NCI-H2029 treated with DMSO at 0.1 percent for 48 hours (cell line): ENCODE results near the gene STPG2.

Experiments
- DNase-seq: peaks from one replicate; lab custom pipeline; 2025; lab: John Stamatoyannopoulos, UW

STPG2 gene

GRCh38 chr4:98093662-98094061 lies 49.6 kb downstream of the STPG2 start:
- no peak for DNase-seq

GRCh38 chr4:98092833-98093439 lies 50.3 kb downstream of the STPG2 start:
- DNase-seq = peak; percentile 1

GRCh38 chr4:98081936-98082335 lies 61.3 kb downstream of the STPG2 start:
- DNase-seq = no peak

GRCh38 chr4:98068495-98068894 lies 74.8 kb downstream of the STPG2 start:
- no peak for DNase-seq

DNA sequence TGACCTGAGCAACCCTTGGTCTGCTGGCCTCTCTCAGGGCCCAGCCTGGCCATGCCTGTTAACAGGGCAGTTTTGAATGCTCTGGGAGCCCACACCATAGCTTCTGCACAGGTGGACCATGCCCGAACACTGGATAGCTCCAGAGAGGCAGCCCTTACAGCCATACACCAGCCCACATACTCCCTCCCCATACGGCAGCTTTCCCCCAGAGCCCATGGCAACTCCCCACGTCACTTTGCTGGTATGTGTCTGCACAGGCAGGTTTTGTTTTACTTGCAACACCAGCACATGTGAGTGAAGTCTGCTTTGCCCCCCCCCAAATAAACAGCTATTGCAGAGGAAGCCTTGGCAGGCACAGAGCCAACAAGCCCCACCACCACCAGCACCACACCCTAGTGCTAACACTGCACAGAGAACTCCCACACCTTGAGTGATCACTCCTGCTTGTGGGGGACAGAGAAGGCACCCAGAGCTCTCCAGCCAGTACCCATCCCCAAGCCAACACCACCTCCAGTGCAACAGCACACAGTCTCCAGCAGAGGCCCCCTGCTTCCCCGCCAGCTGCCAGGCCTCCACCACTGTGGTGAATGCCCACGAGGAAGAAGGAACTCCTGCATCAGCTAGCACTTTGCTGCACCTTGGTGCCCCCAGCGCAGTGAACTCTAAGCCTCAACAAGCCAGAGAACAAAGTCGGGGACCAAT lies 87.3 kb downstream of the STPG2 start:
- DNase-seq = no peak

GRCh38 chr4:98046665-98047064 lies 96.6 kb downstream of the STPG2 start:
- no peak for DNase-seq

- DNase-seq = no peak
These were observed 113.2 kb downstream of the STPG2 start for GRCh38 chr4:98030059-98030458.

DNA sequence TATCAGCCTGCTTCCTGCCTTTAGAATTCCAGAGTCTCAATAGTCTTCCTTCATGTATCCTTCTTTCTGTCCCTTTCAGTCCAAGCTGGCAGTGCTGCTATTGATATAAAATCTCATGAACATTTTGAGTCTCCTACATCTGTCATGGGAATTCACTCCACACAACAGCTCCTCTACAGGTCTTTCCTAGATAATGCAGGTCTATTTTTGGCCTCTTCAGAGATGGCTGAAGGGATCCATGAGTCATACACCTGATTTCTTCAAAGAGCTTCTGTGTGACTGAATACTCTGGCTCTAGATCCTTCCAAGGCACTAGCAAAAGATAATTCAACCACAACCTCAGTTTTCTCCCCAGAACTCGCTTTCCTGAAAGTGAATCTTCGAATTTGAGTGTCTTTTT lies 115.4 kb downstream of the STPG2 start:
- DNase-seq = no peak

DNA sequence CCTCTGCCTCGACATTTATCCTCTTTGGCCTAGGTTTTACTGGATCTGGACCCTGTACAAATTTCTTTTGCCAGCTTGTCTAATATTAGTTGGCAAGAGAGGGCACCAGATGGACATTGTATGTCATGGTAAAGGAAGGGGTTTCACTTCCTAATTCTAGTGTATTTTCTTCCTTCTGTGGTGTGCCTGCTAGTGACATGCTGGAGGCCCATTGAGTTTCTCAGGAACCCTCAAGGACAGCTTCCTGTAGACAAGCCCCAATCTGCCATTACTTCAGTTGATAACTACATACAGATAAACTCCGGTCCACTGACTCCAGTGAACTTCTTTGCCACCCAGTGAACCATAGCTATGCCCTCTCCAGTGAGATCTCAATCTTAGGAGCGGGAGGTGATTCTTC lies 116.9 kb downstream of the STPG2 start:
- no peak for DNase-seq

GRCh38 chr4:98006814-98007412 lies 136.4 kb downstream of the STPG2 start:
- no peak for DNase-seq

DNA sequence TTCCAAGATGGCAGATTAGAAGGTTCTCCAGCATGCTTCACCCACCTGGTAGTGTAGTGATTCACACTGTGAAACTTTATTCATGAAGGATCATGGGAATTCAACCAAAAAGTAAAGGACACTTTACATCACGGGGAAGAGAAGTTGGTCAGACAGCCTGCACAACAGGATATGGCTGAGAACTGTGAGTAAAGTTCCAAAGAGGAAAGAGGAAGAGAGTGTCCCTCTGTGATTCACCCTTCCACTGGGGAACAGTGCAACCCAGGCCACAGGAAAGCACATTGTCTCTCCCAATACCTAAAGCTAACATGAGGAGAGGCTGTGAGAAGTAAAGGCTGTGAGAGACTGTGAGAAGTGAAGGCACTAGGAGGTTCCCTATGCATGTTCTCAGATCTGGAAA lies 137.2 kb downstream of the STPG2 start:
- DNase-seq = no peak

DNA sequence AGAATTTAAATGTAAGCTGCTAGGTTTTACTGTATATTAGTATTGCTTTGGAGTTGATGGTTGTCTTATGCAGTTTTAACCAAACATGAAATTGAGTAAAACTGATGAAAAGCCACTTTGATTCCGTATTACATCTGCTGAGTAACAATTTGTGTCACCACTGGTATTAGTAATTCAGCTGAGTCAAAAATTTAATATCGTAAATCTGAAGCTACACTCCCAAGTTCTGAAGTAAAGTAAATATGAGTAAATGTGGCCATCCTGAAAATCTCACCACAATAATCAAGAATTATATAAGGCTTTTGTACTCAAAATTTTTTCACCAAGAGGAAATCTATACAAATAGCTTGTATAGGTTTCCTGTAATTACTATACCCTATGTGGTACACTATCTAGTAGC lies 142.3 kb downstream of the STPG2 start:
- DNase-seq = no peak

- no peak for DNase-seq
These were observed 145.1 kb downstream of the STPG2 start for GRCh38 chr4:97998203-97998602.

DNA sequence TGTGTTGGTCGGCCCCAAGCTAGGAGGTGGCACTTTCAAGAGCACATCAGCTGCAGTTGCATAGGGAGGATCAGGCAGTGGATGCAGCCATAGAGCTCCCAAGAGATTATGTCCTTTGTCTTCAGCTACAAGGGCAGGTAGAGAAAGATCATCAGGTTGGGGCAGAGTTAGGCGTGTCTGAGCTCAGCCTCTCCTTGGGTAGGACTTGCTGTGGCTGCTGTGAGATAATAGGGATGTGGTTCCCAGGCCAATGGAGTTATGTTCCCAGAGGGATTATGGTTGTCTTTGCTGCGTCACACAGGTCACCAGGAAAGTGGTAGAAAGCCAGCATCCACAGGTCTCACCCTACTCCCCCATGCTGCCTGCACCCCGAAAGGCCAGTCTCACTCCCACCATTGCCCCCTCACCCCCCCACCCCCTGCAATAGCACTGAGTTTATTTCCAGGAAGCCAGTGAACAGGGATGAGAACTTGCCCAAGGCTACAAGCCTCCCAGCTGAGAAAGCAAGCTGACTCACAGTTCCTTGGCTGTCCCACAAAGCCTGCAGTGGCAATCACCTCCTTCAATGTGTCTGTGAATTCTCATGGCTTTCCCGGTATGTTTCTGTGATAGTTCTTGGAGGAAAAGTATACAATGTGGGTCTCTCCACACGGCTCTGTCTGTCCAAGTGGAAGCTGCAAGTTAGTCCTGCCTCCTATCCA lies 148.4 kb downstream of the STPG2 start:
- no peak for DNase-seq

- DNase-seq = no peak
These were observed 152.9 kb downstream of the STPG2 start for GRCh38 chr4:97990409-97990808.

DNA sequence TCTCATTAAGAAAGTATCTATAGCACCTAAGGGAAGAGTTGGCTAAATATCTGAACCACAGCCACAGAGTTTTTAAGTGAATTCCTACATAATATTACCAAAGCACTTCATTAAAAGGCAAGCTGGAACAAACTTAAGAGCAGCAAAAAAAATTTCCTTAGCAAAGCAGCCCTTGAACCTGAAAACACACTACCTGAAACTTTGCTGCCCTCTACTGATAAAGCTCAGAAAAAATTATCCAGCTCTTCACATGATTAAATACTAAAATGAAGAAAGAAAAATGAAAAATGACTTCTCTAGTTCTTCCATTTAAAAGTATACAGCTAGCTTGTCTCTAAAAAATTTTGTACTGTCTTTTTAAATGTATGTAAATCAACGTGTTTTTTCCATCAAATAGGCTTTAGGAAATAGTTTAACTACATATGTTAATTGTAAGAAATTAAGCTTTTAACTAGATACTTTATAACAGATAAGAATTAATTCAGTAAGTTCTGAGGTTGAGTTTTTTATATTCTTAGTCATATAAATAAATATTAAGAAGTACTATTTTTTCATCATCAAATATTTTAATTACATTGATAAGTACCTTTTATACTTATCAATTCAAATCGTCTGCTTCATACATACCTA lies 156.1 kb downstream of the STPG2 start:
- peak; percentile 32 for DNase-seq

- no peak for DNase-seq
These were observed 158.6 kb downstream of the STPG2 start for GRCh38 chr4:97984545-97985131.

DNA sequence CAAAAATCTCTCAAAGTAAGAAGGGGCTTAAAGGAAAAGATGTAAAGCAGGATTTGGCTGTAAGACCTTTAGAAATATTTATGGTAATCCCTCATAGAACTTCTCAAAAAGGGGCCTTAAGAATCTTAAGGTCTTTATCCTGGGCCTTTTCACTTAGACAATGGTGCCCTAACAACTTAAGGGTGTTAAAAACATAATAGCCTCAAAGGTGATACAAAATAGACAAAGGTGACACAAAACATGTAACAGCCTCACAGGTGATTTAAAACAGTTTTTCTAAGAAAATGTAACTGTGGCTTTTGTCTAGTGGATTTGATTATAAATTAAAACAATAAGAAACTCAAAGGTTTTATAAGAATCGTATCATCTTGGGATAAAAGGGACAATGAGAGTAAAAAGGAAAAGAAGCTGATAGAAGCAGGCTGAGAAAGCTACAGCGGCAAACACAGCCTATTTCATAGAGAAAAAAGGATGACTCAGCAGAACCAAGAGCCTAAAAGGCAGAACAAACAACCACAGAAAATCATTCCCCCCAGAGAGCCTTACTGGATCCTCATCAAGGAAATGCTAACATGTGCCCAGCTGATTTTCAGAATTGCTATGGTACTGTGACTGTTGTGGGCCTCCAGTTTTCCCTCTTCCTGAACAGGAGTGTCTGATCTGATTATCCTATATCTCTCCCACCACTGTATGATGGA lies 164.3 kb downstream of the STPG2 start:
- no peak for DNase-seq

DNA sequence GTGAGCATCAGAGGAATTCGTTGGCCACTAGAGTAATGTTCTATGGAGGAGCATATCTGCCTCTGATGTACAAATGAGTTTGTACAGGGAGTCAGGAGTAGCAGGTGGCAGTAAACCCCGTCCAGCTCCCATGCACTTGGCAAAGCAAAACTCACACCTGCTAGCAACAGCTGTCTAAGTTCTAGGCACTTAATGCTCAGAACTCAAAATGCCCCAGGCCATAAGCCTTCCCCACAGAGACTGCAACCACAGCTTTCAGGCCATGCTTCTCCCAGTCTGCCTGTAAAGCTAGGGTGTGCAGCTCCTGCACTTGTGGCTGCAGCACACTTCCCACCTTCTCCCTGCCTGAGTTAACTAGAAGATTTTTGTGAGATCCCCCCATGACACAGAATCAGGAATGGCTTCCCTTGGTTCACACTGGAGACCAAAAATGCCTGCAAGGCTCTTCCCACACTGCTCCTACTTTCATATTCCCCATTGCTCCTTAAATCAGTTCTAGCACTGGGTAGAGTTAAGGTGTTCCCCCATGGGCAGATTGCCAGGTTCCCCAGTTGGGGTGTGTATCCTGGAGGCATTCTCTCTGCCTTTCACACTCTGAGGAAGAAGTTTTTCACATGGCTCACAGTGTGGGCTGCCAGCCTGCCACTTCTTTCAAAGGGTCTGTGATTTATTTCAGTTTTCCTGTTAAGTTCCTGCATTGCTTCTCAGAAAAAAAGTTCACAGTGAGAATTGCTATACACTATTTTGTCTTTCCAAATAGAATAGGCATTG lies 189.9 kb downstream of the STPG2 start:
- no peak for DNase-seq

GRCh38 chr4:97952763-97953162 lies 190.5 kb downstream of the STPG2 start:
- DNase-seq = no peak

DNA sequence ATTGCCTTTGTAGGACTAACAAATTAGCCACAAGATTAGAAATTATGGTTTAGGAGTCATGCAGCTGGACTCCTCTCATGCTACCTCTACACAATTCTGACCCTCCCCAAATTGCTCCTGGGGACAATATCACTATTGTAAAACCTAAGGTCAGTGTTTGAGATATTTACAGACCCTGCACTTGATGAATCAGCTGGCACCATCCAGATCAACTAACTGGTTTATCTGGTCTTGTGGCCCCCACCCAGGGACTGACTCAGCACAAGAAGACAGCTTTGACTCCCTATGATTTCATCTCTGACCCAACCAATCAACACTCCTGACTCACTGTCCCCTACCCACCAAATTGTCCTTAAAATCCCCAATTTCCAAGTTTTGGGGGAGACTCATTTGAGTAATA lies 192.4 kb downstream of the STPG2 start:
- DNase-seq = no peak
